C4-2B (cell line): ENCODE results near the gene IGFALS.

Source experiments
- CTCF ChIP-seq: fragments of 450-650 bp; conservative IDR thresholded peaks from 2 replicates; pipeline ENCODE4 v1.5.1; 2017; ENCODE audit warnings: mild to moderate bottlenecking
- ZFX ChIP-seq: fragments of 450-650 bp; IDR thresholded peaks from 2 replicates; pipeline ENCODE4 v1.6.1; 2017

- TF ChIP-seq CTCF = no peak
- TF ChIP-seq ZFX = no peak
These were observed 1.3 kb downstream of the IGFALS start for GRCh38 chr16:1791943-1792812.
